ENCODE measurements around the gene TMEM38B.
"Not testable (repeated sequence)": the region's sequence is repeated elsewhere in the genome, so short reads cannot be mapped to it uniquely, and the experiment has no call there.

The TMEM38B gene

GRCh38 chr9:105681724-105682123 lies 12.6 kb upstream of the TMEM38B start:
- DNase-seq, result no peak

- no peak for DNase-seq
Observed at GRCh38 chr9:105683688-105684275, 10.6 kb upstream of the TMEM38B start.

GRCh38 chr9:105686936-105687335 lies 7.4 kb upstream of the TMEM38B start:
- no peak for DNase-seq

GRCh38 chr9:105690742-105691141 lies 3.6 kb upstream of the TMEM38B start:
- no peak for DNase-seq

GRCh38 chr9:105693435-105694189 lies 729 bp upstream of the TMEM38B start:
- no peak for DNase-seq

- DNase-seq, result peak; percentile 34
Observed at GRCh38 chr9:105694848-105695581, 674 bp downstream of the TMEM38B start.

- DNase-seq, result no peak
Observed at GRCh38 chr9:105696219-105696793, 2.0 kb downstream of the TMEM38B start.

- no peak for DNase-seq
Observed at GRCh38 chr9:105697871-105698270, 3.5 kb downstream of the TMEM38B start.

- DNase-seq, result no peak
Observed at GRCh38 chr9:105698348-105698870, 4.1 kb downstream of the TMEM38B start.

GRCh38 chr9:105700668-105701067 lies 6.3 kb downstream of the TMEM38B start:
- no peak for DNase-seq

- no peak for DNase-seq
Observed at GRCh38 chr9:105701145-105701544, 6.8 kb downstream of the TMEM38B start.

GRCh38 chr9:105702207-105702606 lies 7.9 kb downstream of the TMEM38B start:
- no peak for DNase-seq

GRCh38 chr9:105703638-105704037 lies 9.3 kb downstream of the TMEM38B start:
- not testable (repeated sequence) for DNase-seq

GRCh38 chr9:105706156-105706555 lies 11.8 kb downstream of the TMEM38B start:
- no peak for DNase-seq

GRCh38 chr9:105708405-105708804 lies 14.1 kb downstream of the TMEM38B start:
- DNase-seq, result no peak

GRCh38 chr9:105710638-105711037 lies 16.3 kb downstream of the TMEM38B start:
- no peak for DNase-seq

GRCh38 chr9:105711867-105712266 lies 17.5 kb downstream of the TMEM38B start:
- DNase-seq, result no peak

GRCh38 chr9:105712297-105712696 lies 18.0 kb downstream of the TMEM38B start:
- no peak for DNase-seq

- no peak for DNase-seq
Observed at GRCh38 chr9:105712773-105713172, 18.4 kb downstream of the TMEM38B start.

- no peak for DNase-seq
Observed at GRCh38 chr9:105713260-105714019, 19.1 kb downstream of the TMEM38B start.

GRCh38 chr9:105714020-105714331 lies 19.6 kb downstream of the TMEM38B start:
- no peak for DNase-seq

- DNase-seq, result no peak
Observed at GRCh38 chr9:105716146-105716545, 21.8 kb downstream of the TMEM38B start.

- DNase-seq, result no peak
Observed at GRCh38 chr9:105722099-105722498, 27.8 kb downstream of the TMEM38B start.

Measured in NCI-H510A (cell line).